Kidney (tissue), 14 donors: ENCODE results near the gene SPIB. TPM values are rescaled to one million over a fixed set of nuclear protein-coding genes. Genes with fewer than 3 reads are reported as not detected.

Experiments
- DNase-seq, 5 donors: peaks; one replicate each; pipeline ENCODE4 v3.0.0-alpha.2; 2013 to 2020
- FAIRE-seq: peaks from 2 replicates; lab custom pipeline; 2012; peaks lifted over from hg19 to GRCh38; lab: Jason Lieb, UNC
- H3K27ac ChIP-seq, 2 donors: one replicate each; pipeline ENCODE4 v1.7.0; 2013; ENCODE audit warnings: low read depth in 2 of 2, low read length in 2 of 2, inconsistent platforms in 1 of 2
- H3K27me3 ChIP-seq: one replicate; pipeline ENCODE4 v1.7.1; 2013; ENCODE audit warnings: low read length, inconsistent platforms; ENCODE audit not compliant: control insufficient read depth, insufficient read depth
- H3K36me3 ChIP-seq, 3 donors: one replicate each; pipeline versions ENCODE4 v1.7.0 to v1.7.1; 2013; ENCODE audit warnings: low read length in 3 of 3, control low read depth in 1 of 3, inconsistent platforms in 1 of 3; ENCODE audit not compliant: insufficient read depth in 3 of 3, control insufficient read depth in 2 of 3
- H3K4me1 ChIP-seq, 3 donors: one replicate each; pipeline versions ENCODE4 v1.7.0 to v1.7.1; 2013; ENCODE audit warnings: low read length in 3 of 3, inconsistent platforms in 1 of 3, low read depth in 1 of 3; ENCODE audit not compliant: control insufficient read depth in 2 of 3, insufficient read depth in 2 of 3
- H3K4me3 ChIP-seq, 3 donors: one replicate each; pipeline versions ENCODE4 v1.7.0 to v1.8.1; 2013; ENCODE audit warnings: low read length in 3 of 3, control low read depth in 1 of 3, inconsistent platforms in 1 of 3
- H3K9ac ChIP-seq, 3 donors: one replicate each; pipeline versions ENCODE4 v1.7.0 to v1.7.1; 2013; ENCODE audit warnings: low read length in 3 of 3, control low read depth in 1 of 3, inconsistent platforms in 1 of 3
- H3K9me3 ChIP-seq, 3 donors: one replicate each; pipeline versions ENCODE4 v1.7.0 to v1.7.1; 2013; ENCODE audit warnings: low read length in 3 of 3, control low read depth in 1 of 3, inconsistent platforms in 1 of 3; ENCODE audit not compliant: control insufficient read depth in 2 of 3, insufficient read depth in 1 of 3
- CTCF ChIP-seq: IDR thresholded peaks from 3 replicates; pipeline ENCODE4 v1.5.1; 2012; ENCODE audit warnings: mild to moderate bottlenecking, moderate library complexity, borderline replicate concordance; ENCODE audit not compliant: insufficient read depth; ENCODE audit errors: extremely low read depth
- intact Hi-C: fragments of 100-400 bp; cut with DNase I; formaldehyde crosslinking; loops from one replicate; pipeline ENCODE4 v1.11.1; 2022
- polyA plus RNA-seq: library from polyadenylated mRNA; stranded (reverse); fragments of 350-450 nt; fragmentation: Illumina TruSeq; extraction: RNeasy Lipid Tissue Mini Kit (QIAGEN cat#74804); gene quantifications from one replicate; pipeline ENCODE4 v1.2.3, GENCODE V29; 2014; ENCODE audit warnings: low read depth, low replicate concordance; ENCODE audit not compliant: insufficient read depth
- total RNA-seq: library from RNA; stranded (reverse); fragmentation: NEBNext Ultra II Directional; extraction: Animal tissue kit (Norgen Biotek cat#: 25700); gene quantifications from one replicate; pipeline ENCODE4 v1.2.1, GENCODE V29; 2021
- donor health status: control.
- donor health status: control.
- donor health status: control.
- donor health status: control.
- donor health status: control.
- donor health status: DM: yes; HTN: yes; CAD: no.
- donor health status: Normal renal cell carcinoma (clear cell type).

Gene SPIB
- total and polyA plus RNA-seq, 2 donors from 2014 or later = 1.1 TPM; not detected in 1

DNA sequence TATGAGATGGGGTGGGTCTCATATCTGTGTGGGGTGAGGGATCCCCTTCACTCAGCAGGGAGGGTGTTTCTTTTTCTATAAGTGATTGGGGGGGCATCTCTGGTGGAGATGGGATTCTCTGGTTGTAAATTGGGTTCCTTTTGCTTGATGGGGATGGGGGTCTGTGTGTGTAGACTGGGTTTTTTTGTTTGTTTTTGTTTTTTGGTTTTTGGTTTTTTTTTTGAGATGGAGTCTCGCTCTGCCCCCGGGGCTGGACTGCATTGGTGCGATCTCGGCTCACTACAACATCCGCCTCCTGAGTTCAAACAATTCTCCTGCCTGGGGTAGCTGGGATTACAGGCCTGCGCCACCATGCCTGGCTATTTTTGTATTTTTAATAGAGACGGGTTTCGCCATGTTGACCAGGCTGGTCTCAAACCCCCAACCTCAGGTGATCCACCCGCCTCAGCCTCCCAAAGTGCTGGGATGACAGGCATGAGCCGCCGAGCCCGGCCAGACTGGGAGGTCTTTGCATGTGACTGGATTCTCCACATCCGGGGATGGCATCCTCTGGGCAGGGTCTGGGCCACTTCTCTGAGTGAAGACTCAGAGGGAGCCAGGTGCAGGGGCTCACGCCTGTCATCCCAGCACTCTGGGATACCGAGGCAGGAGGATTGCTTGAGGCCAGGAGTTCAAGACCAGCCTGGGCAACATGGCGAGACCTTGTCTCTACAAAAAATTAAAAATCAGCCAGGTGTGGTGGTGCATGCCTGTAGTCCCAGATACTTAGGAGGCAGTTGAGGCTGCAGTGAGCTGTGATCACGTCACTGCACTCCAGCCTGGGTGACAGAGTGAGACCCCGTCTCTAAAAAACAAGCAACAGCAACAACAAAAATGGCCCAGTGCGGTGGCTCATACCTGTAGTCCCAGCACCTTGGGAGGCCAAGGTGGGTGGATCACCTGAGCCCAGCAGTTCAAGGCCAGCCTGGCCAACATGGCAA lies 14.8 kb downstream of the SPIB start:
- no peaks in the 10 kb centered on the region for H3K27me3 ChIP-seq
- no peaks in the 10 kb centered on the region for H3K9me3 ChIP-seq
- DNase-seq (no peak), FAIRE-seq (no peak)
- H3K36me3 ChIP-seq = no peaks in the 10 kb centered on the region
- H3K4me1 ChIP-seq = peaks cover 0 to 7% (median 3%) of the 10 kb centered on the region in 3 donors
- H3K4me3 ChIP-seq = no peak overlapping the region
- H3K9ac ChIP-seq = no peak overlapping the region
- intact Hi-C loops = no loop called here
- TF ChIP-seq CTCF = no peak
- no peak overlapping the region for H3K27ac ChIP-seq

DNA sequence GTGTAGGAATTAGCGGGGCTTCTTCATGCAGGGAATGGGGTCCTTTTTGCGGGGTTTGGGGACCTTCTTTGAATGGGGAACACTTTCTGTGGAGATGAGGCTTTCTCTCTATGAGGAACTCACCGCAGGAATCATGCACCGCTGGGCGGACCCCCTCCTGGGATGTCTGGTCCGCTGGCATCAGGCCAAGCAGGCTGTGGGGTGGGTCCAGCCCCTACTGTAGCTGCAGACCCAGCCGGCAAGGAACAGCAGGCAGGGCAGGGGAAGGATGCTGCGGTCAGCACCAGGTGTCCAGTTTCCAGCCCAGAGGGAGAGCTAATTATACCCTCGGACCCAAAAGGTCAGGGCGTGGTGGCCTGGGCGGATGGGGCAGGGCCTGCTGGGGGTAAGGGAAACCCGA lies 15.8 kb downstream of the SPIB start:
- intact Hi-C loops = no loop called here
- Histone ChIP-seq H3K9ac (no peak overlapping the region), H3K27ac (no peak overlapping the region), H3K4me3 (no peak overlapping the region), H3K27me3 (no peaks in the 10 kb centered on the region), H3K36me3 (no peaks in the 10 kb centered on the region), H3K9me3 (no peaks in the 10 kb centered on the region), H3K4me1 (peaks cover 0 to 7% (median 3%) of the 10 kb centered on the region in 3 donors)
- peak in 4 of 5 donors; percentile 49 to 77 (median 60) for DNase-seq
- no peak for TF ChIP-seq CTCF
- FAIRE-seq = no peak

- intact Hi-C loops = no loop called here
- Histone ChIP-seq H3K4me1 (peaks cover 0 to 7% (median 3%) of the 10 kb centered on the region in 3 donors), H3K27me3 (no peaks in the 10 kb centered on the region), H3K4me3 (no peak overlapping the region), H3K9ac (no peak overlapping the region), H3K9me3 (no peaks in the 10 kb centered on the region), H3K36me3 (no peaks in the 10 kb centered on the region), H3K27ac (no peak overlapping the region)
- FAIRE-seq (no peak), DNase-seq (no peak)
- no peak for TF ChIP-seq CTCF
Observed at GRCh38 chr19:50435221-50435620, 16.5 kb downstream of the SPIB start.
